Memory B cell (primary cell): ENCODE data around the gene FARSA.
A peak's percentile ranks its signal among the peaks of the same experiment; 100 is the strongest.
"Not testable (repeated sequence)": the region's sequence is repeated elsewhere in the genome, so short reads cannot be mapped to it uniquely, and the experiment has no call there.

Experiments used
- ATAC-seq: fragments of 150-1000 bp; cut with Tn5 transposase; 2 replicates; pipeline ENCODE4 v1.10.0; 2021; ENCODE audit warnings: low read depth, mild to moderate bottlenecking, moderate library complexity
- DNase-seq, 2 donors: peaks; one replicate each; pipeline ENCODE4 v3.0.0; 2022; ENCODE audit warnings: low spot score in 2 of 2
- H3K27ac Mint-ChIP-seq: one replicate; pipeline ENCODE4 v1.8.0; 2022; ENCODE audit warnings: mild to moderate bottlenecking, moderate library complexity, mixed read lengths
- H3K27me3 Mint-ChIP-seq: one replicate; pipeline ENCODE4 v1.8.0; 2022; ENCODE audit warnings: mixed read lengths
- H3K36me3 Mint-ChIP-seq: one replicate; pipeline ENCODE4 v1.8.0; 2022; ENCODE audit warnings: mild to moderate bottlenecking, mixed read lengths
- H3K4me1 Mint-ChIP-seq: one replicate; pipeline ENCODE4 v1.8.0; 2022; ENCODE audit warnings: mixed read lengths
- H3K4me3 Mint-ChIP-seq: one replicate; pipeline ENCODE4 v1.8.0; 2022; ENCODE audit warnings: mild to moderate bottlenecking, moderate library complexity, mixed read lengths
- H3K9me3 Mint-ChIP-seq: one replicate; pipeline ENCODE4 v1.8.0; 2022; ENCODE audit warnings: mixed read lengths

FARSA gene

GRCh38 chr19:12937093-12937926 lies 3.8 kb upstream of the FARSA start:
- Mint-ChIP-seq H3K27ac (peak overlapping the region; percentile 97), H3K36me3 (peaks cover 17% of the 10 kb centered on the region), H3K4me3 (peak overlapping the region; percentile 99), H3K4me1 (peaks cover 38% of the 10 kb centered on the region), H3K27me3 (no peaks in the 10 kb centered on the region), H3K9me3 (no peaks in the 10 kb centered on the region)
- DNase-seq (no peak), ATAC-seq (no peak)

- DNase-seq (no peak), ATAC-seq (no peak)
- Mint-ChIP-seq H3K27ac (no peak overlapping the region), H3K9me3 (no peaks in the 10 kb centered on the region), H3K36me3 (peaks cover 16% of the 10 kb centered on the region), H3K4me3 (no peak overlapping the region), H3K27me3 (no peaks in the 10 kb centered on the region), H3K4me1 (peaks cover 41% of the 10 kb centered on the region)
Observed at GRCh38 chr19:12936582-12936981, 3.1 kb upstream of the FARSA start.

- DNase-seq (no peak), ATAC-seq (no peak)
- Mint-ChIP-seq H3K27me3 (no peaks in the 10 kb centered on the region), H3K36me3 (peaks cover 8% of the 10 kb centered on the region), H3K4me3 (no peak overlapping the region), H3K27ac (no peak overlapping the region), H3K4me1 (peaks cover 35% of the 10 kb centered on the region), H3K9me3 (no peaks in the 10 kb centered on the region)
Observed at GRCh38 chr19:12935071-12935470, 1.6 kb upstream of the FARSA start.

- Mint-ChIP-seq H3K36me3 (peaks cover 7% of the 10 kb centered on the region), H3K27ac (peak overlapping the region; percentile 90), H3K9me3 (no peaks in the 10 kb centered on the region), H3K4me3 (peak overlapping the region; percentile 97), H3K4me1 (peaks cover 25% of the 10 kb centered on the region), H3K27me3 (no peaks in the 10 kb centered on the region)
- DNase-seq (no peak), ATAC-seq (no peak)
Observed at GRCh38 chr19:12932392-12933286, 872 bp downstream of the FARSA start.

GRCh38 chr19:12930002-12930645 lies 3.4 kb downstream of the FARSA start:
- H3K27me3 Mint-ChIP-seq, result no peaks in the 10 kb centered on the region
- no peaks in the 10 kb centered on the region for H3K9me3 Mint-ChIP-seq
- ATAC-seq (no peak), DNase-seq (no peak)
- H3K27ac Mint-ChIP-seq, result no peak overlapping the region
- H3K4me3 Mint-ChIP-seq, result no peak overlapping the region
- peaks cover 16% of the 10 kb centered on the region for H3K36me3 Mint-ChIP-seq
- peaks cover 16% of the 10 kb centered on the region for H3K4me1 Mint-ChIP-seq

- H3K9me3 Mint-ChIP-seq, result no peaks in the 10 kb centered on the region
- ATAC-seq (no peak), DNase-seq (no peak)
- peaks cover 25% of the 10 kb centered on the region for H3K36me3 Mint-ChIP-seq
- H3K4me3 Mint-ChIP-seq, result no peak overlapping the region
- H3K4me1 Mint-ChIP-seq, result no peaks in the 10 kb centered on the region
- H3K27me3 Mint-ChIP-seq, result no peaks in the 10 kb centered on the region
- H3K27ac Mint-ChIP-seq, result no peak overlapping the region
Observed at GRCh38 chr19:12924621-12925310, 8.7 kb downstream of the FARSA start.

GRCh38 chr19:12922959-12923358 lies 10.6 kb downstream of the FARSA start:
- peaks cover 18% of the 10 kb centered on the region for H3K36me3 Mint-ChIP-seq
- no peak overlapping the region for H3K4me3 Mint-ChIP-seq
- ATAC-seq, result no peak
- no peak overlapping the region for H3K27ac Mint-ChIP-seq
- no peaks in the 10 kb centered on the region for H3K27me3 Mint-ChIP-seq
- no peaks in the 10 kb centered on the region for H3K9me3 Mint-ChIP-seq
- no peak for DNase-seq
- H3K4me1 Mint-ChIP-seq, result peaks cover 5% of the 10 kb centered on the region

- Mint-ChIP-seq H3K9me3 (no peaks in the 10 kb centered on the region), H3K4me3 (no peak overlapping the region), H3K4me1 (peaks cover 5% of the 10 kb centered on the region), H3K36me3 (peaks cover 11% of the 10 kb centered on the region), H3K27me3 (peaks cover 2% of the 10 kb centered on the region), H3K27ac (no peak overlapping the region)
- ATAC-seq (no peak), DNase-seq (no peak)
Observed at GRCh38 chr19:12921047-12921446, 12.5 kb downstream of the FARSA start.

- DNase-seq (no peak), ATAC-seq (no peak)
- Mint-ChIP-seq H3K9me3 (no peaks in the 10 kb centered on the region), H3K27ac (peak overlapping the region; percentile 94), H3K4me3 (no peak overlapping the region), H3K4me1 (peaks cover 10% of the 10 kb centered on the region), H3K27me3 (peaks cover 2% of the 10 kb centered on the region), H3K36me3 (peaks cover 5% of the 10 kb centered on the region)
Observed at GRCh38 chr19:12918253-12918652, 15.3 kb downstream of the FARSA start.

- H3K4me1 Mint-ChIP-seq, DNase-seq, H3K36me3 Mint-ChIP-seq, H3K4me3 Mint-ChIP-seq, H3K27ac Mint-ChIP-seq, ATAC-seq, H3K9me3 Mint-ChIP-seq, H3K27me3 Mint-ChIP-seq: not testable (repeated sequence)
Observed at GRCh38 chr19:12915860-12916259, 17.7 kb downstream of the FARSA start.

- peaks cover 2% of the 10 kb centered on the region for H3K27me3 Mint-ChIP-seq
- no peaks in the 10 kb centered on the region for H3K36me3 Mint-ChIP-seq
- ATAC-seq (peak; percentile 66), DNase-seq (no peak)
- no peak overlapping the region for H3K27ac Mint-ChIP-seq
- H3K9me3 Mint-ChIP-seq, result no peaks in the 10 kb centered on the region
- no peak overlapping the region for H3K4me3 Mint-ChIP-seq
- peaks cover 8% of the 10 kb centered on the region for H3K4me1 Mint-ChIP-seq
Observed at GRCh38 chr19:12913851-12914690, 19.4 kb downstream of the FARSA start.

GRCh38 chr19:12913011-12913561 lies 20.4 kb downstream of the FARSA start:
- DNase-seq, result no peak
- no peak overlapping the region for H3K27ac Mint-ChIP-seq

GRCh38 chr19:12912571-12912970 lies 20.9 kb downstream of the FARSA start:
- Mint-ChIP-seq H3K36me3 (no peaks in the 10 kb centered on the region), H3K4me1 (peaks cover 4% of the 10 kb centered on the region), H3K27ac (no peak overlapping the region), H3K27me3 (peaks cover 2% of the 10 kb centered on the region), H3K4me3 (no peak overlapping the region), H3K9me3 (no peaks in the 10 kb centered on the region)
- ATAC-seq (no peak), DNase-seq (no peak)

More at GRCh38 chr19:12913011-12913561, 20.4 kb downstream of the FARSA start:
- Mint-ChIP-seq H3K36me3 (no peaks in the 10 kb centered on the region), H3K9me3 (no peaks in the 10 kb centered on the region), H3K4me3 (no peak overlapping the region), H3K27me3 (peaks cover 2% of the 10 kb centered on the region), H3K4me1 (peaks cover 4% of the 10 kb centered on the region)
- no peak for ATAC-seq
